GM23338 (cell line): ENCODE data around the gene CLDN9. TPM values are rescaled to one million over a fixed set of nuclear protein-coding genes. Genes with fewer than 3 reads are reported as not detected.

Source experiments
- ATAC-seq: fragments of 200-7000 bp; cut with Tn5 transposase; 3 replicates; pipeline ENCODE4 v1.9.1; 2020
- DNase-seq: peaks from one replicate; pipeline ENCODE4 v3.0.0-alpha.2; 2015; ENCODE audit warnings: low spot score
- H2AFZ ChIP-seq: fragments of 200-600 bp; sonication (generic); 2 replicates; pipeline ENCODE4 v1.8.0; 2016; ENCODE audit warnings: antibody characterized with exemption, mild to moderate bottlenecking, moderate library complexity
- H3F3A ChIP-seq: fragments of 200-600 bp; sonication (generic); replicated peaks from 2 replicates; pipeline ENCODE4 v1.8.0; 2017; ENCODE audit warnings: antibody characterized with exemption, mixed run types, low read depth
- H3K27ac ChIP-seq: fragments of 200-600 bp; sonication (generic); 2 replicates; pipeline ENCODE4 v1.6.1; 2016; ENCODE audit warnings: low read depth
- H3K27me3 ChIP-seq: fragments of 200-600 bp; sonication (generic); 2 replicates; pipeline ENCODE4 v1.8.0; 2016; ENCODE audit warnings: mild to moderate bottlenecking, mixed run types, moderate library complexity; ENCODE audit not compliant: insufficient read depth
- H3K36me3 ChIP-seq: fragments of 200-600 bp; sonication (generic); 2 replicates; pipeline ENCODE4 v1.8.0; 2016; ENCODE audit warnings: mild to moderate bottlenecking; ENCODE audit not compliant: insufficient read depth
- H3K4me1 ChIP-seq: fragments of 200-600 bp; sonication (generic); 2 replicates; pipeline ENCODE4 v1.8.0; 2016; ENCODE audit warnings: mild to moderate bottlenecking, moderate library complexity; ENCODE audit not compliant: insufficient read depth
- H3K4me2 ChIP-seq: fragments of 200-600 bp; sonication (generic); 2 replicates; pipeline ENCODE4 v1.7.1; 2017; ENCODE audit warnings: mixed run types
- H3K4me3 ChIP-seq: fragments of 200-600 bp; sonication (generic); 2 replicates; pipeline ENCODE4 v1.6.1; 2016; ENCODE audit warnings: mixed run types
- H3K79me2 ChIP-seq: fragments of 200-600 bp; sonication (generic); replicated peaks from 2 replicates; pipeline ENCODE4 v1.8.0; 2017; ENCODE audit warnings: mild to moderate bottlenecking; ENCODE audit not compliant: insufficient read depth
- H3K9me2 ChIP-seq: fragments of 200-600 bp; sonication (generic); 2 replicates; pipeline ENCODE4 v1.8.0; 2017; ENCODE audit not compliant: insufficient read depth
- H4K20me1 ChIP-seq: fragments of 200-600 bp; sonication (generic); replicated peaks from 2 replicates; pipeline ENCODE4 v1.8.0; 2017; ENCODE audit warnings: mild to moderate bottlenecking; ENCODE audit not compliant: insufficient read depth
- H3K27ac Mint-ChIP-seq: 2 replicates; pipeline ENCODE4 v1.8.0; 2020; ENCODE audit warnings: inconsistent platforms, mild to moderate bottlenecking, moderate library complexity, mixed read lengths
- H3K27me3 Mint-ChIP-seq: 3 replicates; pipeline ENCODE4 v1.8.0; 2022; ENCODE audit warnings: low read depth, mild to moderate bottlenecking, moderate library complexity, mixed read lengths, inconsistent platforms; ENCODE audit not compliant: insufficient read depth, poor library complexity
- H3K36me3 Mint-ChIP-seq: 3 replicates; pipeline ENCODE4 v1.8.0; 2021; ENCODE audit warnings: low read depth, mild to moderate bottlenecking, inconsistent platforms, moderate library complexity, mixed read lengths
- H3K4me1 Mint-ChIP-seq: 3 replicates; pipeline ENCODE4 v1.8.0; 2020; ENCODE audit warnings: mild to moderate bottlenecking, inconsistent platforms, mixed read lengths
- H3K4me3 Mint-ChIP-seq: 3 replicates; pipeline ENCODE4 v1.8.0; 2021; ENCODE audit warnings: moderate library complexity, mild to moderate bottlenecking, inconsistent platforms, mixed read lengths
- H3K9me3 Mint-ChIP-seq: 3 replicates; pipeline ENCODE4 v1.8.0; 2020; ENCODE audit warnings: moderate library complexity, mild to moderate bottlenecking, inconsistent platforms, mixed read lengths
- CREB1 ChIP-seq: fragments of 250-450 bp; sonication (Bioruptor Pico); IDR thresholded peaks from 2 replicates; pipeline ENCODE4 v1.5.0; 2020; ENCODE audit warnings: low read depth, mild to moderate bottlenecking, moderate library complexity
- CTCF ChIP-seq, 2 experiments: fragments of 200-600 bp in 1 of 2; sonication (generic) in 1 of 2; conservative IDR thresholded peaks; 2 replicates each; pipeline versions ENCODE4 v1.5.1 to v1.6.1; 2016 to 2017; ENCODE audit warnings: antibody characterized with exemption in 2 of 2, low read depth in 2 of 2, mild to moderate bottlenecking in 2 of 2, moderate library complexity in 1 of 2
- ETS1 ChIP-seq: IDR thresholded peaks from 2 replicates; pipeline ENCODE4 v1.6.1; 2016; ENCODE audit warnings: antibody characterized with exemption
- EZH2 ChIP-seq: fragments of 200-600 bp; sonication (generic); IDR thresholded peaks from one replicate; pipeline ENCODE4 v1.8.0; 2017; ENCODE audit warnings: antibody characterized with exemption, mild to moderate bottlenecking, low read depth; ENCODE audit not compliant: unreplicated experiment
- JUNB ChIP-seq: IDR thresholded peaks from one replicate; pipeline ENCODE4 v1.6.1; 2016; ENCODE audit warnings: antibody characterized with exemption; ENCODE audit not compliant: unreplicated experiment
- NANOG ChIP-seq: IDR thresholded peaks from 2 replicates; pipeline ENCODE4 v1.6.1; 2016; ENCODE audit warnings: antibody characterized with exemption, borderline replicate concordance
- POLR2AphosphoS5 ChIP-seq: IDR thresholded peaks from 2 replicates; pipeline ENCODE4 v1.6.1; 2016; ENCODE audit warnings: antibody characterized with exemption, low read depth
- REST ChIP-seq: IDR thresholded peaks from one replicate; pipeline ENCODE4 v1.6.1; 2018; ENCODE audit warnings: antibody characterized with exemption; ENCODE audit not compliant: unreplicated experiment
- STAT1 ChIP-seq: IDR thresholded peaks from one replicate; pipeline ENCODE4 v1.6.1; 2016; ENCODE audit warnings: antibody characterized with exemption; ENCODE audit not compliant: unreplicated experiment
- ZNF114 ChIP-seq: fragments of 250-450 bp; sonication (Bioruptor Pico); IDR thresholded peaks from 2 replicates; pipeline ENCODE4 v1.5.0; 2020; ENCODE audit warnings: mild to moderate bottlenecking, moderate library complexity
- ZNF331 ChIP-seq: fragments of 250-450 bp; sonication (Bioruptor Pico); IDR thresholded peaks from 2 replicates; pipeline ENCODE4 v1.5.0; 2020; ENCODE audit warnings: low read depth, mild to moderate bottlenecking, moderate library complexity
- ZNF462 ChIP-seq: fragments of 250-450 bp; sonication (Bioruptor Pico); IDR thresholded peaks from 2 replicates; pipeline ENCODE4 v1.5.0; 2020; ENCODE audit warnings: mild to moderate bottlenecking, moderate library complexity
- polyA plus RNA-seq: library from polyadenylated mRNA; unstranded; fragments of >200 nt; fragmentation: Nextera tagmentation; extraction: Ambion mirVana; gene quantifications from 2 replicates; pipeline ENCODE4 v1.2.1, GENCODE V29; 2016
- total RNA-seq: library from RNA; depleted of rRNA; stranded (reverse); fragments of >200 nt; shearing (Covaris generic); gene quantifications from 2 replicates; pipeline ENCODE4 v1.2.3, GENCODE V29; 2014

The CLDN9 gene
- total and polyA plus RNA-seq, 2 experiments from 2014 or later = 1.8 to 3.0 TPM

GRCh38 chr16:3032624-3033023, 19.9 kb downstream of the CLDN9 start:
- DNase-seq (no peak), ATAC-seq (no peak)
- Histone ChIP-seq H3K27me3 (peaks cover 16% of the 10 kb centered on the region), H2AFZ (no peak overlapping the region), H3F3A (peaks cover 34% of the 10 kb centered on the region), H3K4me1 (peaks cover 32% of the 10 kb centered on the region), H3K79me2 (no peaks in the 10 kb centered on the region), H3K9me2 (no peaks in the 10 kb centered on the region), H3K4me3 (no peak overlapping the region), H3K36me3 (no peaks in the 10 kb centered on the region), H3K27ac (no peak overlapping the region), H4K20me1 (peaks cover 17% of the 10 kb centered on the region), H3K4me2 (no peak overlapping the region)
- Mint-ChIP-seq H3K36me3 (peaks cover 28% of the 10 kb centered on the region), H3K27ac (no peak overlapping the region), H3K4me3 (no peak overlapping the region), H3K9me3 (peaks cover 4% of the 10 kb centered on the region), H3K4me1 (peaks cover 31% of the 10 kb centered on the region), H3K27me3 (peaks cover 29% of the 10 kb centered on the region)
- TF ChIP-seq CREB1 (CRISPR knock-in tag) (no peak), ZNF462 (no peak), STAT1 (no peak), CTCF (conservative IDR thresholded peaks at IDR 0.05; ENCODE audit: low read depth in 2 of 2) (no peak), ZNF114 (CRISPR knock-in tag) (no peak), ETS1 (no peak), POLR2AphosphoS5 (no peak), EZH2 (no peak), REST (no peak), NANOG (no peak), ZNF331 (CRISPR knock-in tag) (no peak), JUNB (no peak)
